Adipose tissue (tissue), 3 donors: ENCODE results near the gene KCNK10. TPM values are rescaled to one million over a fixed set of nuclear protein-coding genes. Genes with fewer than 3 reads are reported as not detected.

Source experiments
- H3K27ac ChIP-seq: one replicate; pipeline ENCODE4 v1.5.1; 2013; ENCODE audit warnings: low read depth, low read length
- WGBS, 3 donors: extraction: QIAGEN DNeasy Blood & Tissue Kit; methylation state at CpG; one replicate each; pipeline ENCODE4 v1.1.7; 2013; 5-methylcytosine and 5-hydroxymethylcytosine counted together
- polyA plus RNA-seq, 3 donors: library from polyadenylated mRNA; stranded (reverse); fragments of 200-250 nt; gene quantifications; one replicate each; pipeline ENCODE4 v1.2.3, GENCODE V29; 2013
- donor health status: healthy with polysubstance abuse.
- donor health status: Bipolar disorder and iron deficiency.
- donor health status: healthy.

Gene KCNK10
- polyA plus RNA-seq, 3 donors: 0.03 to 0.48 TPM; not detected in 1

DNA sequence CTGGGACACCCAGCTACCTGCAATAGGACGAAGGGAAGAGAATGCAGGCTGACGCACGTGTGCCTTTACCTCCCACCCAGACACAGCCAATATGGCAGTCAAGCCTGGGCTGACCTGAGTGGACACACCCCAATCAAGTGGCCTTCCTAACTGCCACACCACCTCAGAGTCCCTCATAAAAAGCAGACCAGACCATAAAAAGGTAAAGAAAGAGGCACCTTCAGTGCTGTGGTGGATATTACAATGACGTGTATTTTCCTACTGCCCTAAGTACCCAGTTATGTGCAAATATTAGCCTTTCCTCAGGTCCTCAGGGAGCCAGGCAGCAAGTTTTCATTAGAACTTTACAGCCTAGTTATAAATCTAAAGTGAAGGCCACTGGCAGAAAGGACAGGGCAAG is 75.8 kb downstream of the KCNK10 start:
- WGBS, 3 donors: 76 to 85% (median 77%) methylated on average over 4 of the region's 4 CpGs
- H3K27ac ChIP-seq: no peak overlapping the region

DNA sequence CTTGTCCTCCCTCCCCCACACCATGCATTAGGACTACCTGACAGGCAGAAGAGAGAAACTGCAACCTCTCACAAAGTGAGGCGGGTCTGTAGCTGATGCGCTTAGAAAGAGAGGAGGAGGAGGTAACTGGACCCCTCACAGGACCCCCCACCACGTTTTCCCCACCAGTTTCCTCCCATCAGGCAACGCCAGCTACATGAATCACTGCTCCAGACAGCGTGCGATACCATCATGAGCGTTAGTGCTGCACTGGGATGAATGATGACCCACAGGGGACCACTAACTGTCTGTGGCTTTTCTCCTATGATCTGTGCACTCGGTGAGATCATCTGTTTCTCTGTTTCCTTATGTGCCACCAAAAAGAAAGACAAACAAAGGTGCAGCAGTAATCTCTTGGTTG is 77.7 kb downstream of the KCNK10 start:
- 35 to 49% (median 39%) methylated on average over 8 of the region's 8 CpGs for WGBS, 3 donors
- H3K27ac ChIP-seq: no peak overlapping the region

DNA sequence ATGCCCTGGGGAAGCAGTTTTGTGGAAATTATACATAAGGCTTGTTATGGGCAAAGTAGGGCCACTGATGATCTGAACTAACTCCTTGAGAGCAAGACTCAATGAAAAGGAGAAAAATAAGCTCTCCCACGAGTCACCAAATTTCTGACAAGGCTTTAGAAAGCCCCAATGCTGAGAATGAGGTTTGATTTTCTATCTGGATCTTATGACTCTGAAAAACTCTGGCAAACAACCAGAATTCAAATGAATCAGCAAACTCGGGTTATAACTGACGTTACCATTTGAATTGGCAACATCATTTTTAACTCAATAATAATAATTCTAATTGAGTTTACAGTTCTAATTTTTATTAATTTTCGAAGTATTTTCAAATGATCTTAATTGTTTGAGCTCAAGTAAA is 79.1 kb downstream of the KCNK10 start:
- 44 to 65% (median 47%) methylated on average over 4 of the region's 4 CpGs for WGBS, 3 donors
- no peak overlapping the region for H3K27ac ChIP-seq

GRCh38 chr14:88242446-88242845 is 80.6 kb downstream of the KCNK10 start:
- no peak overlapping the region for H3K27ac ChIP-seq
- WGBS, 3 donors: 82 to 91% (median 87%) methylated on average over 5 of the region's 5 CpGs

- no peak overlapping the region for H3K27ac ChIP-seq
- 84 to 87% (median 85%) methylated on average over 9 of the region's 9 CpGs for WGBS, 3 donors
These were observed 81.3 kb downstream of the KCNK10 start for GRCh38 chr14:88241810-88242209.

- 57 to 79% (median 70%) methylated on average over 4 of the region's 4 CpGs for WGBS, 3 donors
- no peak overlapping the region for H3K27ac ChIP-seq
These were observed 88.6 kb downstream of the KCNK10 start for GRCh38 chr14:88234442-88234841.

DNA sequence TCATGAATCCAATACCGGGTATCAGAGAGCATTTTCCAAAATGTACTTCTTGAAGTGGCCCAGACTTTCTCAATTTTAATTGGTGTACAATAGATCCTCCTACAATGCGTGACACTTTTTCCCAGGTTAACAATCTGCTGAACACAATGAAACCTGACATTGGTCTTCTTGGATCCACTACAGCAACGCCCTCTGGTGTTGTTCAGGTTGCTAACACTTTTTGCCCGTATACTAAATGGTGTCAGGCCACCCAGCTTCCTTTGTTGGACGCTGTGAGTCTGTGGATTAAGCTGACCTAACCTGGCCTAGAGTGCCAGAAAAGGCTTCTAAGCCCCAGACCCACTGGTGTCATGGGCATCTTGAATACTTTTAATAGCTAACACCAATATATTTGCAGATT is 89.2 kb downstream of the KCNK10 start:
- H3K27ac ChIP-seq: no peak overlapping the region
- WGBS, 3 donors: 65 to 68% (median 66%) methylated on average over 5 of the region's 5 CpGs

GRCh38 chr14:88232771-88233170 is 90.3 kb downstream of the KCNK10 start:
- WGBS, 3 donors: 73 to 95% (median 84%) methylated on average over 3 of the region's 3 CpGs
- no peak overlapping the region for H3K27ac ChIP-seq

- 52 to 64% (median 63%) methylated on average over 5 of the region's 5 CpGs for WGBS, 3 donors
These were observed 91.5 kb downstream of the KCNK10 start for GRCh38 chr14:88231603-88232002.

GRCh38 chr14:88229428-88229827 is 93.6 kb downstream of the KCNK10 start:
- 77 to 97% (median 90%) methylated on average over 1 of the region's 1 CpG for WGBS, 3 donors
- H3K27ac ChIP-seq: no peak overlapping the region

More at GRCh38 chr14:88231603-88232002, 91.5 kb downstream of the KCNK10 start:
- no peak overlapping the region for H3K27ac ChIP-seq

DNA sequence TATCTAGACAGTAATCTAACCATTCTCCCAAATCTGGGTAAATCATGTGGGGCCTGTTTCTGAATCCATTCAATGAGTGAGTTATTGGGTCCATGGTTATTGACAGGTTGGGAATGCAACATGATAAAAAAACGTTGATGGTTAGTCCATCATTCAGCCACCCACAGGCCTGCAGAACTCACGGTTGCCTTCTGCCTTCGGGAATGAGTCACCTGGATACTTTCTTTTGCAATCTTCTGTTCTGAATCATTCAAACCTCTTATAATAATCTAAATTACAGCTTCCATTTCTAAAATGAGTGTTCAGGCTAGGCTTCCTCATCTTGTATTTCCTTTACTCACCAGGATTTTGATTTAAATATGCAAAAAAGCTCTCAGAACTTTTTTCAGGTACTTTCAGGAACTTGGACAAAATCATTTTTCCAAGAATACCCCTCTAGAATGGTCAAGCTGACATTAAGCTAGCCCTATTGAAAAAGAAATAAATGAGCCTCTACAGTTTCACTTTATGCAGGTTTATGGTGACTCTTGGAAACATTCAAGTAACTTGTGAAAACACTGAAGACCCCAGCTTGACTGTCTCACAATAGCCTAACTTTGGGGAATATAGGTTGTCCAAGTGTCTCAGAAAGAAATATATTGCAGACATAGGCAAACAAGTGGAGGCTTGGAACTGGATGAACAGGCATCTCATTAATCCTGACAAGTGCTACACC is 94.4 kb downstream of the KCNK10 start:
- 69 to 82% (median 73%) methylated on average over 3 of the region's 3 CpGs for WGBS, 3 donors
- H3K27ac ChIP-seq: no peak overlapping the region

GRCh38 chr14:88227693-88228092 is 95.4 kb downstream of the KCNK10 start:
- H3K27ac ChIP-seq: no peak overlapping the region
- WGBS, 3 donors: 84 to 91% (median 86%) methylated on average over 4 of the region's 4 CpGs

DNA sequence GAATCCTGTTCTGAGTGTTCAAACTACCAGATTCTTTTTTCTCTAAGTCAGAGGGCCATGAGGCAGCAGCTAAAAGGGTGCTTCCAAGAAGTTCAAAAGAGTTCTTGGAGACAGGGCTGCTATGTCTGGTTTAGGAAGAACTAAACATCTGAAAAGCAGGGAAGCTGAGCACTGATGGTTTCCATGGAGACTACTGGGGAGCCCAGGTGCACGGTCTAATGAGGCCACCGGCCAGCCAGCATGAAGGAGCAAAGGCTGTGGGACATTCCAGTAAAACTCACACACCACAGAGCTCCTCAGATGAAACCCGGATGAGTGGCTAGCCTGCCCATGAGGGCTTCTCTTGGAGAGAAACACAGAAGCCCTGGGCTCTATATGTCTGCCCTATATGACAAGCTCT is 97.3 kb downstream of the KCNK10 start:
- WGBS, 3 donors: 39 to 51% (median 44%) methylated on average over 3 of the region's 3 CpGs

DNA sequence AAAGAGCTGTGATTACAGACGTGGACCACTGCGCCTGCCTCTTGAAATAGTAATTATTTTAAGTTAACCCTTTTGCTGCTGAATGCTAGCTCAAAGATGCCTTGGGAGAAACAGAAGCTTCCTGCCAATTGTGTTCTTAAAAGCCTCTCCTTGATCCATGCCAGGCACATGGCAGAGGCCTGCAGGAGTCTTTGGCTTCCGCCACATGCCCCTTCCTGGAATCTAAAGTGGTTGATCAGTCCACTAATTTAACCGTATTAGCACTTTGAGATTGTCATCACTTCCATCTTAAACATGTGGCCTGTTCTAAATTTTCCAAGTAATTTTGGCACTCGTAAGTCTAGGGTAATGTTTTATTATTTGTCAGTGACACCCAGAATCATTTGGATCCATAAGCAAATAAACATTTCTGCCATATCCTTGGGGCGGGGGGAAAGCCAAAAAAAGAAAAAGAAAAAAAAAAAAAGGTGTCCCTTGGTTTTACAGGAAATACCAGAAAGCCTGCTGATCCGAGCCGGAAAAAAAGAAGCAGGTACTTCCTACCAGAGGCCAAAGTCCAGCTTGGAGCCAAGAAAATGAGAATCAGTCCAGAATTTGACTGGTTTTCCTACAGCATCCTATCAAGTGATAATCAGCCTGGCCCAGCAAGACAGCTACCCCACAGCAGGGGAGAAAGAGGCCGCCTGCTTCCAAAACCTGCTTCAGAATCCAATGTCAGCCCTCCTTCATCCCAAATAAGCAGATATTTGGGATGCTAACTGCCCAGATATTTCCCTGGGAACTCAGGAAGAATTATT is 104.8 kb downstream of the KCNK10 start:
- 56 to 72% (median 72%) methylated on average over 9 of the region's 9 CpGs for WGBS, 3 donors
- no peak overlapping the region for H3K27ac ChIP-seq

More for the DNA sequence above, 97.3 kb downstream of the KCNK10 start:
- no peak overlapping the region for H3K27ac ChIP-seq

DNA sequence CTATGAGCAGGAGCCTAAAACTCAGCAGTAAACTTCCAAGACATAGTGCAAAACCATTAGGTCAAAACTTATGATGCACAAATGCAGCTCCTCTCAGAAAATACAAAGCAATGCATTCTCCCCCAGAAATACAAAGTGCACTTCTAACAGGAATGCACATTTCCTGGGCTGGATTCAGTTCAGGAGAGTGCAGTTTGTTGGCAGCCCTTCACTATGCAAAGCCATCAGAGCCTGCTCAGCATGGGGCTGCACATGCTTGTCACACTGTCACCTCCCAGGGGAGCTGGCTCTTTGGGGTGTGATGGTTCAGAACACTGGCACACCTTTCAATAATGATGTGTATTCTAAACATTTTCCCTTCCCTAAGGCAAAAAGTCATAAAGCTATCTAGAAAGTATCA is 110.4 kb downstream of the KCNK10 start:
- H3K27ac ChIP-seq: no peak overlapping the region

GRCh38 chr14:88210426-88210825 is 112.6 kb downstream of the KCNK10 start:
- H3K27ac ChIP-seq: no peak overlapping the region
- WGBS, 3 donors: 50 to 69% (median 56%) methylated on average over 8 of the region's 8 CpGs

DNA sequence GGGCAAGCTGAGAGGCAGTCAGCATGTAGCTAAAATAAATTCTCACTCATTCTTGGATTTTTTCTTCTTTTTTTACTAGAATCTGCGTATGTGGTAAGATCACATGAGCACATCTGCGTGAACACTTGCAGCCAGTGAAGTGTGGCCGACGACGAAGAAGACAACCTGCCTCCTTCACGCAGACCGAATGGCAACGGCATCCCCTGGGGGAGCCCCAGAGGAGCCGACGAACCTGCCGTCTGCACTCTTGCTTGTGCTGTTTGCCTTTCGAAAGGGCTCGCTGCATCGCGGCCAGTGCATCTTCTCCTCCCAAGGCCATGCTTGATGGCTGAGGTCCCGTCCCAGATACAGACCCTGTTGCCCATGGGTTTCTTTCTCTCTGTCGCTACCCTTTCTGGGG is 113.8 kb downstream of the KCNK10 start:
- 66 to 73% (median 69%) methylated on average over 17 of the region's 17 CpGs for WGBS, 3 donors
- no peak overlapping the region for H3K27ac ChIP-seq

DNA sequence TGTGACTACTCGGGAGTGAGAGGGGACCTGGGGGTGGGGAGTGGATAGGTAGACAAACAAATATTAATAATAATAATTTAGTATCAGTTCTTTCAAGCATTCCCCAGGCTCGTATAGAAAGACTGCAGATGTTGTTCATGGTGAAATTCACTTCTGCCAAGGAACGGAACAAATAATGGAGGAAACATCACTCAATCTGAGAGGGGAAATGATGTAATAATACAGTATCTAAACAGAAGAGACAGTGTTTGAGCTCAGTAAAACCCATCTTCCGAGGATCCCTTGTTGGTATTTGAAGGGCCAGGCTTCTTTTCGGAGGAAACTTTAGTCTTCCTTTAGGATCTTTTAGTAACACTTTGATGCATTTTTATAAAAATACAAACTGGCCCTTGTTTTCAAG is 114.2 kb downstream of the KCNK10 start:
- 29 to 75% (median 49%) methylated on average over 5 of the region's 5 CpGs for whole genome bisulfite sequencing, 3 donors
- no peak overlapping the region for H3K27ac ChIP-seq

DNA sequence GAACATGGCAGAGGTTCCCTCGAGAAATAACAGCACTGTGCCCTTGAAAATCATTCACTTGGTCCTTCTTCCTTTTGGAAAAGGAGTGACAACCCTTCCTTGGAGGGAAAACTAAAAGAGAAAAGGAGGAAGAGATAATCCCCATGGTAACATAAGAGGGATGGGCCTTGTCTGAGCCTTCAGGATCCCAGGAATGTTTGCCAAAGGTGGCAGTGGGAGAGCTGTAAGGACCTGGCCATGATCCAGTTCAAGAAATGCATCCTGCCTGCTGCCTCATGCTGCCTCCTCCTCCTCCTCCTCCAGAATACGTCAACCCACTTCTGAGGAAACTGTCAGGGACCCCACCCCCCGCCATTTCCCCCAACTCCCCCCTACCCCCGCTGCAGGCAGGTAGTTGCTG is 118.8 kb downstream of the KCNK10 start:
- no peak overlapping the region for H3K27ac ChIP-seq
- WGBS, 3 donors: 29 to 62% (median 51%) methylated on average over 4 of the region's 4 CpGs

- H3K27ac ChIP-seq: no peak overlapping the region
- 57 to 70% (median 59%) methylated on average over 3 of the region's 3 CpGs for WGBS, 3 donors
These were observed 119.8 kb downstream of the KCNK10 start for GRCh38 chr14:88203291-88203690.
